IMR-90 (cell line): ENCODE measurements around the gene MINDY2.

Source experiments
- BHLHE40 ChIP-seq: fragments of 150-350 bp; IDR thresholded peaks from 2 replicates; pipeline ENCODE4 v1.6.1; 2016; ENCODE audit warnings: mild to moderate bottlenecking, low read depth, low read length
- RCOR1 ChIP-seq: IDR thresholded peaks from 2 replicates; pipeline ENCODE4 v1.6.1; 2012; ENCODE audit warnings: mild to moderate bottlenecking, low read length, improper control_type of control experiment; ENCODE audit not compliant: insufficient replicate concordance
- RFX5 ChIP-seq: IDR thresholded peaks from 2 replicates; pipeline ENCODE4 v1.8.0; 2012; ENCODE audit warnings: low read depth, mild to moderate bottlenecking, low read length, moderate library complexity
- TF ChIP-seq, protein P1 (sequence below): conservative IDR thresholded peaks from 2 replicates; pipeline ENCODE4 v1.5.1; 2012; ENCODE audit warnings: mild to moderate bottlenecking, low read depth, low read length, improper control_type of control experiment
- TF ChIP-seq, protein P2 (sequence below): fragments of 150-350 bp; IDR thresholded peaks from 2 replicates; pipeline ENCODE4 v1.6.1; 2017; ENCODE audit warnings: mild to moderate bottlenecking, antibody characterized with exemption, low read length, low read depth

DNA sequence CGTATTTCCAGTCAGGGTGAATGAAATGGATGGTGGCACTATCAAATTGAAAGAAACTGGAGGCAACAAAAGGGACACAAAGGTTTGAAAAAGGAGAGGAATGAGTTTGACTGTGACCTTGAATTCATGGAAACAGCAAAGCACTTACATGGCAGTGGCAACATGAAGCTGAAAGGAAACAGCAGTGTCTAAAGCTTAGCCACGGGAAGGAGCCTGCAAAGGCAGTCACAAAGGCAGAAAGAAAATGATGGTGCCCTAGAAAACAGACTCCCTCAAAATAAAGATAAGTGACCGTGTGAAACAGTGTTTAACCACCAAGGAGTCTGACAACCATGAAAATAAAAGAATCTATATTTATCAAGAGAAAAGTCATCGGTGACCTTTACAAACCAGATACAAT lies 111.1 kb downstream of the MINDY2 start:
- TF ChIP-seq, protein P1, sequence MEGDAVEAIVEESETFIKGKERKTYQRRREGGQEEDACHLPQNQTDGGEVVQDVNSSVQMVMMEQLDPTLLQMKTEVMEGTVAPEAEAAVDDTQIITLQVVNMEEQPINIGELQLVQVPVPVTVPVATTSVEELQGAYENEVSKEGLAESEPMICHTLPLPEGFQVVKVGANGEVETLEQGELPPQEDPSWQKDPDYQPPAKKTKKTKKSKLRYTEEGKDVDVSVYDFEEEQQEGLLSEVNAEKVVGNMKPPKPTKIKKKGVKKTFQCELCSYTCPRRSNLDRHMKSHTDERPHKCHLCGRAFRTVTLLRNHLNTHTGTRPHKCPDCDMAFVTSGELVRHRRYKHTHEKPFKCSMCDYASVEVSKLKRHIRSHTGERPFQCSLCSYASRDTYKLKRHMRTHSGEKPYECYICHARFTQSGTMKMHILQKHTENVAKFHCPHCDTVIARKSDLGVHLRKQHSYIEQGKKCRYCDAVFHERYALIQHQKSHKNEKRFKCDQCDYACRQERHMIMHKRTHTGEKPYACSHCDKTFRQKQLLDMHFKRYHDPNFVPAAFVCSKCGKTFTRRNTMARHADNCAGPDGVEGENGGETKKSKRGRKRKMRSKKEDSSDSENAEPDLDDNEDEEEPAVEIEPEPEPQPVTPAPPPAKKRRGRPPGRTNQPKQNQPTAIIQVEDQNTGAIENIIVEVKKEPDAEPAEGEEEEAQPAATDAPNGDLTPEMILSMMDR = no peak
- TF ChIP-seq, protein P2, sequence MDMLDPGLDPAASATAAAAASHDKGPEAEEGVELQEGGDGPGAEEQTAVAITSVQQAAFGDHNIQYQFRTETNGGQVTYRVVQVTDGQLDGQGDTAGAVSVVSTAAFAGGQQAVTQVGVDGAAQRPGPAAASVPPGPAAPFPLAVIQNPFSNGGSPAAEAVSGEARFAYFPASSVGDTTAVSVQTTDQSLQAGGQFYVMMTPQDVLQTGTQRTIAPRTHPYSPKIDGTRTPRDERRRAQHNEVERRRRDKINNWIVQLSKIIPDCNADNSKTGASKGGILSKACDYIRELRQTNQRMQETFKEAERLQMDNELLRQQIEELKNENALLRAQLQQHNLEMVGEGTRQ = no peak
- TF ChIP-seq BHLHE40 (no peak), RFX5 (no peak), RCOR1 (no peak)
